ENCODE data around the gene DGKZ.

DGKZ gene

GRCh38 chr11:46339816-46340215 lies 7.4 kb upstream of the DGKZ start:
- Mint-ChIP-seq H3K27ac (ENCODE audit: low read depth) (peak overlapping the region; percentile 4), H3K9me3 (no peaks in the 10 kb centered on the region), H3K27me3 (peaks cover 15% of the 10 kb centered on the region), H3K4me3 (no peak overlapping the region), H3K36me3 (ENCODE audit: insufficient read depth) (peaks cover 3% of the 10 kb centered on the region), H3K4me1 (peaks cover 8% of the 10 kb centered on the region)
- ATAC-seq (replicated peaks; ENCODE audit: extremely low read depth, poor library complexity, severe bottlenecking), result no peak
- DNase-seq (ENCODE audit: low spot score in 2 of 2), result no peak

- DNase-seq (ENCODE audit: low spot score in 2 of 2), result no peak
- Mint-ChIP-seq H3K36me3 (ENCODE audit: insufficient read depth) (peaks cover 7% of the 10 kb centered on the region), H3K4me1 (peaks cover 25% of the 10 kb centered on the region), H3K4me3 (no peak overlapping the region), H3K27ac (ENCODE audit: low read depth) (no peak overlapping the region), H3K9me3 (no peaks in the 10 kb centered on the region), H3K27me3 (no peaks in the 10 kb centered on the region)
- ATAC-seq (replicated peaks; ENCODE audit: extremely low read depth, poor library complexity, severe bottlenecking), result no peak
Measured at GRCh38 chr11:46341454-46341853, 5.8 kb upstream of the DGKZ start.

GRCh38 chr11:46342239-46342638 lies 5.0 kb upstream of the DGKZ start:
- peaks cover 15% of the 10 kb centered on the region for H3K36me3 Mint-ChIP-seq (ENCODE audit: insufficient read depth)
- DNase-seq (ENCODE audit: low spot score in 2 of 2), result no peak
- peaks cover 32% of the 10 kb centered on the region for H3K4me1 Mint-ChIP-seq
- H3K27ac Mint-ChIP-seq (ENCODE audit: low read depth), result no peak overlapping the region
- H3K9me3 Mint-ChIP-seq, result no peaks in the 10 kb centered on the region
- no peak for ATAC-seq (replicated peaks; ENCODE audit: extremely low read depth, poor library complexity, severe bottlenecking)
- H3K27me3 Mint-ChIP-seq, result no peaks in the 10 kb centered on the region
- H3K4me3 Mint-ChIP-seq, result no peak overlapping the region

- H3K9me3 Mint-ChIP-seq, result no peaks in the 10 kb centered on the region
- ATAC-seq (replicated peaks; ENCODE audit: extremely low read depth, poor library complexity, severe bottlenecking) (no peak), DNase-seq (ENCODE audit: low spot score in 2 of 2) (no peak)
- H3K27ac Mint-ChIP-seq (ENCODE audit: low read depth), result no peak overlapping the region
- H3K36me3 Mint-ChIP-seq (ENCODE audit: insufficient read depth), result peaks cover 17% of the 10 kb centered on the region
- no peak overlapping the region for H3K4me3 Mint-ChIP-seq
- peaks cover 33% of the 10 kb centered on the region for H3K4me1 Mint-ChIP-seq
- no peaks in the 10 kb centered on the region for H3K27me3 Mint-ChIP-seq
Measured at GRCh38 chr11:46343520-46343919, 3.7 kb upstream of the DGKZ start.

GRCh38 chr11:46345131-46345597 lies 2.1 kb upstream of the DGKZ start:
- peaks cover 24% of the 10 kb centered on the region for H3K36me3 Mint-ChIP-seq (ENCODE audit: insufficient read depth)
- no peak for DNase-seq (ENCODE audit: low spot score in 2 of 2)
- H3K27me3 Mint-ChIP-seq, result no peaks in the 10 kb centered on the region
- H3K9me3 Mint-ChIP-seq, result no peaks in the 10 kb centered on the region
- H3K4me1 Mint-ChIP-seq, result peaks cover 49% of the 10 kb centered on the region
- H3K27ac Mint-ChIP-seq (ENCODE audit: low read depth), result no peak overlapping the region
- peak overlapping the region; percentile 78 for H3K4me3 Mint-ChIP-seq
- ATAC-seq (replicated peaks; ENCODE audit: extremely low read depth, poor library complexity, severe bottlenecking), result no peak

- DNase-seq (ENCODE audit: low spot score in 2 of 2) (no peak), ATAC-seq (replicated peaks; ENCODE audit: extremely low read depth, poor library complexity, severe bottlenecking) (no peak)
- Mint-ChIP-seq H3K36me3 (ENCODE audit: insufficient read depth) (peaks cover 26% of the 10 kb centered on the region), H3K4me3 (peak overlapping the region; percentile 78), H3K27me3 (no peaks in the 10 kb centered on the region), H3K9me3 (no peaks in the 10 kb centered on the region), H3K27ac (ENCODE audit: low read depth) (peak overlapping the region; percentile 33), H3K4me1 (peaks cover 54% of the 10 kb centered on the region)
Measured at GRCh38 chr11:46345881-46346484, 1.3 kb upstream of the DGKZ start.

- Mint-ChIP-seq H3K9me3 (no peaks in the 10 kb centered on the region), H3K27ac (ENCODE audit: low read depth) (peak overlapping the region; percentile 90), H3K27me3 (no peaks in the 10 kb centered on the region), H3K4me3 (peak overlapping the region; percentile 78), H3K4me1 (peaks cover 68% of the 10 kb centered on the region), H3K36me3 (ENCODE audit: insufficient read depth) (peaks cover 38% of the 10 kb centered on the region)
- DNase-seq (ENCODE audit: low spot score in 2 of 2) (no peak), ATAC-seq (replicated peaks; ENCODE audit: extremely low read depth, poor library complexity, severe bottlenecking) (no peak)
Measured at GRCh38 chr11:46347637-46348311, 511 bp downstream of the DGKZ start.

- H3K27ac Mint-ChIP-seq (ENCODE audit: low read depth), result peak overlapping the region; percentile 90
- no peaks in the 10 kb centered on the region for H3K27me3 Mint-ChIP-seq
- H3K9me3 Mint-ChIP-seq, result no peaks in the 10 kb centered on the region
- peak overlapping the region; percentile 78 for H3K4me3 Mint-ChIP-seq
- H3K4me1 Mint-ChIP-seq, result peaks cover 73% of the 10 kb centered on the region
- ATAC-seq (replicated peaks; ENCODE audit: extremely low read depth, poor library complexity, severe bottlenecking) (peak; percentile 61), DNase-seq (ENCODE audit: low spot score in 2 of 2) (peak in 1 of 2 donors; percentile 62)
- H3K36me3 Mint-ChIP-seq (ENCODE audit: insufficient read depth), result peaks cover 44% of the 10 kb centered on the region
Measured at GRCh38 chr11:46348566-46349401, 1.5 kb downstream of the DGKZ start.

GRCh38 chr11:46350695-46351094 lies 3.4 kb downstream of the DGKZ start:
- Mint-ChIP-seq H3K27ac (ENCODE audit: low read depth) (no peak overlapping the region), H3K4me1 (peaks cover 75% of the 10 kb centered on the region), H3K27me3 (no peaks in the 10 kb centered on the region), H3K4me3 (peak overlapping the region; percentile 78), H3K9me3 (no peaks in the 10 kb centered on the region), H3K36me3 (ENCODE audit: insufficient read depth) (peaks cover 48% of the 10 kb centered on the region)
- no peak for ATAC-seq (replicated peaks; ENCODE audit: extremely low read depth, poor library complexity, severe bottlenecking)
- DNase-seq (ENCODE audit: low spot score in 2 of 2), result no peak

GRCh38 chr11:46351148-46351547 lies 3.9 kb downstream of the DGKZ start:
- Mint-ChIP-seq H3K27me3 (no peaks in the 10 kb centered on the region), H3K9me3 (no peaks in the 10 kb centered on the region), H3K27ac (ENCODE audit: low read depth) (peak overlapping the region; percentile 91), H3K4me1 (peaks cover 75% of the 10 kb centered on the region), H3K36me3 (ENCODE audit: insufficient read depth) (peaks cover 52% of the 10 kb centered on the region), H3K4me3 (peak overlapping the region; percentile 78)
- DNase-seq (ENCODE audit: low spot score in 2 of 2) (no peak), ATAC-seq (replicated peaks; ENCODE audit: extremely low read depth, poor library complexity, severe bottlenecking) (no peak)

- no peaks in the 10 kb centered on the region for H3K9me3 Mint-ChIP-seq
- DNase-seq (ENCODE audit: low spot score in 2 of 2), result no peak
- H3K36me3 Mint-ChIP-seq (ENCODE audit: insufficient read depth), result peaks cover 50% of the 10 kb centered on the region
- H3K27ac Mint-ChIP-seq (ENCODE audit: low read depth), result peak overlapping the region; percentile 91
- H3K27me3 Mint-ChIP-seq, result no peaks in the 10 kb centered on the region
- ATAC-seq (replicated peaks; ENCODE audit: extremely low read depth, poor library complexity, severe bottlenecking), result no peak
- H3K4me3 Mint-ChIP-seq, result peak overlapping the region; percentile 78
- peaks cover 75% of the 10 kb centered on the region for H3K4me1 Mint-ChIP-seq
Measured at GRCh38 chr11:46351606-46352005, 4.3 kb downstream of the DGKZ start.

- peaks cover 44% of the 10 kb centered on the region for H3K36me3 Mint-ChIP-seq (ENCODE audit: insufficient read depth)
- ATAC-seq (replicated peaks; ENCODE audit: extremely low read depth, poor library complexity, severe bottlenecking), result peak; percentile 49
- no peaks in the 10 kb centered on the region for H3K9me3 Mint-ChIP-seq
- H3K4me1 Mint-ChIP-seq, result peaks cover 76% of the 10 kb centered on the region
- no peaks in the 10 kb centered on the region for H3K27me3 Mint-ChIP-seq
- peak overlapping the region; percentile 91 for H3K27ac Mint-ChIP-seq (ENCODE audit: low read depth)
- peak; percentile 72 to 79 for DNase-seq (ENCODE audit: low spot score in 2 of 2)
- H3K4me3 Mint-ChIP-seq, result peak overlapping the region; percentile 78
Measured at GRCh38 chr11:46352063-46352841, 5.0 kb downstream of the DGKZ start.

Measured in central memory CD8-positive, alpha-beta T cell (primary cell).